SK-N-SH (cell line): Measurements from ENCODE around the gene RNF8. TPM values are rescaled to one million over a fixed set of nuclear protein-coding genes. Genes with fewer than 3 reads are reported as not detected.

Source experiments
- CTCF ChIA-PET: fragments of 300-600, 350-600 bp; formaldehyde crosslinking; extraction: SDS; loops from one replicate; lab custom pipeline; 2021; lab: Yijun Ruan, JAX
- POLR2A ChIA-PET: fragments of 350-600 bp; sonication (Branson Sonifier 250); formaldehyde crosslinking; extraction: SDS; loops from one replicate; lab custom pipeline; 2020; ENCODE audit warnings: antibody characterized with exemption, inconsistent platforms; lab: Yijun Ruan, JAX
- DNase-seq: peaks from one replicate; pipeline ENCODE4 v3.0.0; 2012
- H2AFZ ChIP-seq: fragments of 200-600 bp; sonication (generic); 2 replicates; pipeline ENCODE4 v1.8.1; 2016; ENCODE audit warnings: antibody characterized with exemption, mild to moderate bottlenecking, low read depth
- H3F3A ChIP-seq: fragments of 200-600 bp; sonication (generic); replicated peaks from 2 replicates; pipeline ENCODE3; 2016; ENCODE audit warnings: antibody characterized with exemption, mild to moderate bottlenecking; ENCODE audit not compliant: insufficient read depth
- H3K27ac ChIP-seq, 2 experiments: fragments of 200-500 bp in 1 of 2; fragments of 200-600 bp in 1 of 2; sonication (Bioruptor generic) in 1 of 2; sonication (generic), shearing (Covaris generic) in 1 of 2; 2 replicates each; pipeline versions ENCODE4 v1.5.1 to v1.6.1; 2014 to 2016; ENCODE audit warnings: low read depth in 2 of 2, inconsistent platforms in 1 of 2, low read length in 1 of 2, mild to moderate bottlenecking in 1 of 2, mixed read lengths in 1 of 2
- H3K27me3 ChIP-seq: fragments of 200-600 bp; sonication (generic), shearing (Covaris generic); 2 replicates; pipeline ENCODE4 v1.6.1; 2016; ENCODE audit warnings: mixed run types; ENCODE audit not compliant: insufficient read depth
- H3K36me3 ChIP-seq, 2 experiments: fragments of 200-500 bp in 1 of 2; fragments of 200-600 bp in 1 of 2; sonication (Bioruptor generic) in 1 of 2; sonication (generic) in 1 of 2; replicated peaks in 1 of 2; 2 replicates each; pipeline versions ENCODE3 to v1.5.1; 2014 to 2016; ENCODE audit warnings: low read length in 1 of 2, mild to moderate bottlenecking in 1 of 2; ENCODE audit not compliant: insufficient read depth in 2 of 2, control insufficient read depth in 1 of 2
- H3K4me1 ChIP-seq, 2 experiments: fragments of 200-500 bp in 1 of 2; fragments of 200-600 bp in 1 of 2; sonication (Bioruptor generic) in 1 of 2; sonication (generic), shearing (Covaris generic) in 1 of 2; 2 replicates each; pipeline versions ENCODE4 v1.5.1 to v1.6.1; 2014 to 2016; ENCODE audit warnings: low read depth in 1 of 2, low read length in 1 of 2, mixed run types in 1 of 2; ENCODE audit not compliant: insufficient read depth in 2 of 2, control insufficient read depth in 1 of 2
- H3K4me2 ChIP-seq: fragments of 200-600 bp; sonication (generic), shearing (Covaris generic); 2 replicates; pipeline ENCODE4 v1.6.1; 2017; ENCODE audit warnings: mixed run types
- H3K4me3 ChIP-seq, 2 experiments: fragments of 200-500 bp in 1 of 2; fragments of 200-600 bp in 1 of 2; sonication (Bioruptor generic) in 1 of 2; sonication (generic), shearing (Covaris generic) in 1 of 2; 2 replicates each; pipeline versions ENCODE4 v1.5.1 to v1.8.1; 2014 to 2016; ENCODE audit warnings: low read depth in 2 of 2, inconsistent platforms in 1 of 2, low read length in 1 of 2, mild to moderate bottlenecking in 1 of 2, mixed read lengths in 1 of 2, moderate library complexity in 1 of 2
- H3K79me2 ChIP-seq: fragments of 200-600 bp; sonication (generic); 2 replicates; pipeline ENCODE4 v1.8.1; 2017; ENCODE audit warnings: mild to moderate bottlenecking; ENCODE audit not compliant: insufficient read depth
- H3K9ac ChIP-seq: fragments of 200-600 bp; sonication (generic); 2 replicates; pipeline ENCODE4 v1.6.1; 2017; ENCODE audit warnings: mixed run types
- H3K9me2 ChIP-seq: fragments of 200-600 bp; sonication (generic); 2 replicates; pipeline ENCODE4 v1.6.1; 2017; ENCODE audit warnings: mixed run types
- H3K9me3 ChIP-seq: fragments of 200-600 bp; sonication (generic); 2 replicates; pipeline ENCODE4 v1.6.1; 2017; ENCODE audit warnings: mixed run types, mild to moderate bottlenecking, moderate library complexity
- H4K20me1 ChIP-seq: fragments of 200-600 bp; sonication (generic); 2 replicates; pipeline ENCODE4 v1.6.1; 2017; ENCODE audit warnings: mild to moderate bottlenecking, mixed run types; ENCODE audit not compliant: insufficient read depth
- FOXJ3 ChIP-seq: sonication (generic); formaldehyde crosslinking; IDR thresholded peaks from 2 replicates; pipeline ENCODE4 v1.5.1; 2020; ENCODE audit warnings: mild to moderate bottlenecking, missing genetic modification reagents
- IRF3 ChIP-seq: fragments of 150-350 bp; IDR thresholded peaks from 2 replicates; pipeline ENCODE4 v1.6.1; 2016; ENCODE audit warnings: mild to moderate bottlenecking, low read depth, low read length
- MAX ChIP-seq: IDR thresholded peaks from 2 replicates; pipeline ENCODE4 v1.4.0; 2012; ENCODE audit warnings: low read depth
- MEF2A ChIP-seq: IDR thresholded peaks from 2 replicates; pipeline ENCODE4 v1.4.0; 2012; ENCODE audit warnings: low read depth, borderline replicate concordance
- NRF1 ChIP-seq: IDR thresholded peaks from 2 replicates; pipeline ENCODE4 v1.6.1; 2012; ENCODE audit warnings: low read depth, mild to moderate bottlenecking, low read length
- RCOR1 ChIP-seq: fragments of 150-350 bp; IDR thresholded peaks from 2 replicates; pipeline ENCODE4 v1.6.1; 2017; ENCODE audit warnings: antibody characterized with exemption, low read length
- REST ChIP-seq: IDR thresholded peaks from 2 replicates; pipeline ENCODE4 v1.6.1; 2012; ENCODE audit warnings: mild to moderate bottlenecking, low read depth, low read length, moderate library complexity
- TCF12 ChIP-seq: IDR thresholded peaks from 2 replicates; pipeline ENCODE4 v1.4.0; 2012
- USF1 ChIP-seq: IDR thresholded peaks from 2 replicates; pipeline ENCODE4 v1.4.0; 2012; ENCODE audit warnings: low read depth, borderline replicate concordance
- USF2 ChIP-seq: fragments of 150-350 bp; IDR thresholded peaks from 2 replicates; pipeline ENCODE4 v1.6.1; 2017; ENCODE audit warnings: antibody characterized with exemption, low read length, low read depth, borderline replicate concordance
- ZBTB33 ChIP-seq: IDR thresholded peaks from 2 replicates; pipeline ENCODE4 v1.4.0; 2012; ENCODE audit warnings: low read depth, borderline replicate concordance
- WGBS: methylation state at CpG from one replicate; pipeline ENCODE4 v1.1.6; 2017; ENCODE audit warnings: low lambda C conversion rate; 5-methylcytosine and 5-hydroxymethylcytosine counted together
- polyA plus RNA-seq, 3 experiments: library from polyadenylated mRNA; depleted of rRNA; stranded (reverse); fragments of >200 nt; gene quantifications; 2 replicates each; pipeline ENCODE4 v1.2.3, GENCODE V29; 2012

RNF8 gene
- polyA plus RNA-seq, 1 of the 3 experiments (the other 2 are of a cell fraction) = 21.7 TPM

- CTCF ChIA-PET = interaction anchor here (0.8 to 2.0 kb wide), 3 partner anchors 43 to 323 kb away, joined by 3 to 5 read pairs (median 5); no protein-coding TSS in a partner anchor
- no peak for TF ChIP-seq FOXJ3
- no peak for TF ChIP-seq MAX
- no peak for TF ChIP-seq ZBTB33
- TF ChIP-seq MEF2A = no peak
- no peak for TF ChIP-seq REST
- TF ChIP-seq NRF1 = no peak
- TF ChIP-seq USF1 = no peak
- no peak for TF ChIP-seq TCF12
- TF ChIP-seq RCOR1 = no peak
- no peak for TF ChIP-seq IRF3
- TF ChIP-seq USF2 = no peak
- peaks cover 47 to 53% of the 10 kb centered on the region in 2 experiments for H3K36me3 ChIP-seq
- no peak overlapping the region for H3K27ac ChIP-seq
- no peak overlapping the region for H3K4me2 ChIP-seq
- no peaks in the 10 kb centered on the region for H3F3A ChIP-seq
- H3K27me3 ChIP-seq = no peaks in the 10 kb centered on the region
- DNase-seq = no peak
- POLR2A ChIA-PET = no interaction called here
- H2AFZ ChIP-seq = no peak overlapping the region
- no peaks in the 10 kb centered on the region for H3K9me2 ChIP-seq
- H3K4me1 ChIP-seq = peaks cover 0 to 6% of the 10 kb centered on the region in 2 experiments; a peak in 2 of 4 replicates
- H3K9ac ChIP-seq = no peak overlapping the region
- no peaks in the 10 kb centered on the region for H4K20me1 ChIP-seq
- 95% methylated on average over 1 of the region's 1 CpG for WGBS
- H3K4me3 ChIP-seq = no peak overlapping the region
- H3K79me2 ChIP-seq = 0 out of 2 replicates have a peak, but pooled peaks cover 10% of the 10 kb centered on the region
- no peaks in the 10 kb centered on the region for H3K9me3 ChIP-seq
Observed at GRCh38 chr6:37368961-37369320, 15.2 kb downstream of the RNF8 start.
